ENCODE measurements around the gene ACSM3. TPM values are rescaled to one million over a fixed set of nuclear protein-coding genes. Genes with fewer than 3 reads are reported as not detected.
"Not testable (repeated sequence)": the region's sequence is repeated elsewhere in the genome, so short reads cannot be mapped to it uniquely, and the experiment has no call there.

Gene ACSM3, protein sequence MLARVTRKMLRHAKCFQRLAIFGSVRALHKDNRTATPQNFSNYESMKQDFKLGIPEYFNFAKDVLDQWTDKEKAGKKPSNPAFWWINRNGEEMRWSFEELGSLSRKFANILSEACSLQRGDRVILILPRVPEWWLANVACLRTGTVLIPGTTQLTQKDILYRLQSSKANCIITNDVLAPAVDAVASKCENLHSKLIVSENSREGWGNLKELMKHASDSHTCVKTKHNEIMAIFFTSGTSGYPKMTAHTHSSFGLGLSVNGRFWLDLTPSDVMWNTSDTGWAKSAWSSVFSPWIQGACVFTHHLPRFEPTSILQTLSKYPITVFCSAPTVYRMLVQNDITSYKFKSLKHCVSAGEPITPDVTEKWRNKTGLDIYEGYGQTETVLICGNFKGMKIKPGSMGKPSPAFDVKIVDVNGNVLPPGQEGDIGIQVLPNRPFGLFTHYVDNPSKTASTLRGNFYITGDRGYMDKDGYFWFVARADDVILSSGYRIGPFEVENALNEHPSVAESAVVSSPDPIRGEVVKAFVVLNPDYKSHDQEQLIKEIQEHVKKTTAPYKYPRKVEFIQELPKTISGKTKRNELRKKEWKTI
- total RNA-seq, result 8.7 TPM
- long read RNA-seq, transcript ACSM3-215 (2 exons, 3,311 nt), result major isoform, 12 of 16 reads
- long read RNA-seq, partial matches to known transcripts, result 0 of 16 reads
- long read RNA-seq, other reads (novel, unspliced or antisense), result 4 of 16 reads

DNA sequence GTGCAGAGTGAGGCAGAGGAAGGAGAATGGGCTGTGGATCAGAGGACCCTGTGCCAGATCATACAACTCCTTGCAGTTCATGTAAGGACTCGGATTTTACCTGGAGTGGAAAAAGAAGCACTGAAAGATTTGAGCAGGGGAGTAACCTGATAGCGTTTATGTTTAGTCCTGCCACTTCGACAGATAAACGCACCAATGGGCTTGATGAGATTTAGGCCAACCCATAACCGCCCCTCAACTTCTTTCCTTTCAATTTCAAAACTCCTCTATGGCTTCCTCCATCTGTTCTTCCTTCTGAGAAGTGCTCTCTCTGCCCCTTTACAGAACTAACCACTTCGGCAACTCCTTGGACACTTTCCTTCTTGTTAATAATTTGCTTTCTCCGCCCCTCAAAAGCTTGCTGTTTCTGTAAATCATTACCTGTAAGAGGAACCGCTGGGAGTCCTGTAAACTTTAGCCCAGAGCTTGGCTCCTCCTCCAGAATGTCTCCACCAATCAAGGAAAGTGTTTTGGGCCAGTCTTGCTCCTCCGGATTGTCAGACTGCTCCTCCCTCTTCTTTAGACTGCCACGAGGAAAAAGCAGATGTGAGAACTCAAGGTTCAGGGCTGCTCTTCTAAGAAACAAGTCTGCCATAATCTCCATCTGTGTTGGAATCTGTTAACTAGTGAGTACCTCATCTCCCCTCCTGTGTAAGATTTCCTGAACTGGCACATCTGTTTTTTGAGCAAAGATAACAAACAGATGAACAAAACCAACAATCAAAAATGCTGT, at the start of gene ACSM3:
Gene ACSM3, plus strand, starts transcription at position 554 of the 772 bp plus-strand sequence. CDS start 6,021 bp downstream, outside the sequence.
- intact Hi-C loops (cut with DNase I), result no loop called here
- DNase-seq, result no peak
- peak; percentile 95 for ATAC-seq (ENCODE audit: poor library complexity)

DNA sequence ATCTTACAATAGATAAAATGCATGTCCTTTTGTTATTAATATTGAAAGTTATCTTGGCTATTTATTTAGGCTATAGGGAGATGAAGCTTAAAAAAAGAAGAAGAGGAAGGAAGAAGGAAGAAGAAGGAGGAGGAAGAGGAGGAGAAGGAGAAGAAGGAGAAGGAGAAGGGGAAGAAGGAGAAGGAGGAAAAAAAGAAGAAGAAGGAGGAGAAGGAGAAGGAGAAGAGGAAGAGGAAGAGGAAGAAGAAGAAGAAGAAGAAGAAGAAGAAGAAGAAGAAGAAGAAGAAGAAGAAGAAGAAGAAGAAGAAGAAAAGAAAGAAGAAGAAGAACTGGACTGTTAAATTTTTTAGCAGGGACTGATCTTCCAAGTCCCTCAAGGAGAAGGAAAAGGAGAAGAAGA, 46.1 kb upstream of the ACSM3 start:
- ATAC-seq (ENCODE audit: poor library complexity); DNase-seq; intact Hi-C loops (cut with DNase I): not testable (repeated sequence)

DNA sequence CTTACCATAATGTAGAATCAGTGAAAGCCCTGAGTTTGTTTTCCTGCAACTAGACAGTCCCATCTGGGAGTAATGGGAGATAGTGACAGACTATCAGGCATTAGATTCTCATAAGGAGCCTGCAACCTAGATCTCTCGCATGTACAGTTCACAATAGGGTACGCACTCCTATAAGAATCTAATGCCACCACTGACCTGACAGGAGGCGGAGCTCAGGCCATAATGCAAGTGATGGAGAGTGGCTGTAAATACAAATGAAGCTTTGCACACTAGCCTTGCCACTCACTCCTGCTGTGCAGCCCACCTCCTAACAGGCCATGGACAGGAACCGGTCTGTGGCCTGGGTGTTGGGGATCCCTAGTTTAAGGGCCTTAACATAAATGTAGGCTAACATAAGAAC, 43.6 kb upstream of the ACSM3 start:
- ATAC-seq (ENCODE audit: poor library complexity), result no peak
- intact Hi-C loops (cut with DNase I), result no loop called here
- no peak for DNase-seq

DNA sequence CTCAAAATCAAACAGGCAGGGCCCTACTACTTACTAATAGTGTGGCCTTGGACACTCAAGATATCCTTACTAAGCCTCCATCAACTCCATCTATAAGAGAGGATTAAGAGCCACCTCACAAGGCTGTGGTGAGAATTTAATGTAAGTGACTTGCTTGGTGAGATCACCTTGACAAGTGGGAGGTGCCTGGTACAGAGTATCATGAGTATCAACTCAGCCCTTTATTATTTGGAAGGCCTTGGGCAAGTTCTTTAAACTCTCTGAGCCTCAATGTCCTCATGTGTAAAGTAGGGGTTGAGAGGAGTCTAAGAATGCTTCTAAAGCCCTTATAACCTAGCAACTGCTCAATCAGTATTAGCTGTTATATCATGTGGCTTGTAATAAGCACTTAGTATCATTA, 37.2 kb upstream of the ACSM3 start:
- ATAC-seq (ENCODE audit: poor library complexity) (no peak), DNase-seq (no peak)
- intact Hi-C loops (cut with DNase I), result no loop called here

DNA sequence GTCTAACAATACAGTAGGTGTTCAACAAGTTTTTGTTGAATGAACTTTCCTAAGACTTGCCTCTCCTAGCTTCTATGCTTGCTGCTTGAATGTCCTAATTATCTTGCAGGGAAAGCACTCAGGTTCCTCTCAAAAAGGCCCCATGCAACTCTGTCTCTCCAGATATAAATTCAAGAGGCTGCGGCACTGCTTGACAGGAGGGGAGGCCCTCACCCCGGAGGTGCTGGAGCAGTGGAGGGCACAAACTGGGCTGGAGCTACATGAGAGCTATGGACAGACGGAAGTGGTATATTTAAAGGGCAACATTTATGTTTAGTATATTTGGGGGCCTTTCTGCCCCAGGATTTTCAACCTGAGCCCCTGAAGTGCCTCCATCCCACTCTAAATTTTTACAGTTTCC, 36.6 kb upstream of the ACSM3 start:
- no peak for DNase-seq
- intact Hi-C loops (cut with DNase I), result no loop called here
- ATAC-seq (ENCODE audit: poor library complexity), result no peak

DNA sequence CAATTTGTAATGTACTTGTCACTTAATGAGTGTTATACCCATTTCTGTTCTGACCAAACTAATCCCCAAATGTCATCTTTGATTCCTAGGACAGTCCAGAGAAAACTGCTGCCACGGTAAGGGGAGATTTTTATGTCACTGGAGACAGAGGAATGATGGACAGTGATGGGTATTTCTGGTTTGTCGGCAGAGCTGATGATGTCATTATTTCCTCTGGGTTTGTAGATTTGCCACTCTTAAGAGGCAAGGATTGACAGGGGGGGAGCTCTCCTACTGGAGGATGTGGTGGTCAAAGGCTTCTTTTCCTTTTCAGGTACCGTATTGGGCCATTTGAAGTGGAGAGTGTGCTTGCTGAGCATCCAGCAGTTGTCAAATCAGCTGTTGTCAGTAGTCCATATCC, 34.7 kb upstream of the ACSM3 start:
- ATAC-seq (ENCODE audit: poor library complexity), result no peak
- DNase-seq, result no peak
- intact Hi-C loops (cut with DNase I), result no loop called here

DNA sequence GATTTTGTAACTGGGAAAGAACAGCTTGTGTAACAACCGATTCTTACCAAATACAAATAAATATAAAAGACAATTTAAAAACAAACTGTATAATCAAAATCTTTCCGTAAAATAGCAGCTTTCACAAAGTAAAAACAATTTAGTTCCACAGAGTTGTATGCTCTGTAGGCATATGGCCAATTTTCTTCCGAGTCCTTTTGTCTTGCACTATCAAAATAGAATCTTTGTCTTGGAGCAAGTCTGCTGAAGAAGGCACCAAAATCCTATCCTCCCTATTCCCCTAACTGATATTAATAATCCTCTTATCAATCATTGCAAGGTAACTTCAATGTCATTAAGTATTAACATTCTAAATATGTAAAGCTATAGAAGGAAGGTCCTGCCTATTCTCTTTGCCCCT, 29.8 kb upstream of the ACSM3 start:
- intact Hi-C loops (cut with DNase I), result no loop called here
- ATAC-seq (ENCODE audit: poor library complexity), result no peak
- DNase-seq, result no peak

DNA sequence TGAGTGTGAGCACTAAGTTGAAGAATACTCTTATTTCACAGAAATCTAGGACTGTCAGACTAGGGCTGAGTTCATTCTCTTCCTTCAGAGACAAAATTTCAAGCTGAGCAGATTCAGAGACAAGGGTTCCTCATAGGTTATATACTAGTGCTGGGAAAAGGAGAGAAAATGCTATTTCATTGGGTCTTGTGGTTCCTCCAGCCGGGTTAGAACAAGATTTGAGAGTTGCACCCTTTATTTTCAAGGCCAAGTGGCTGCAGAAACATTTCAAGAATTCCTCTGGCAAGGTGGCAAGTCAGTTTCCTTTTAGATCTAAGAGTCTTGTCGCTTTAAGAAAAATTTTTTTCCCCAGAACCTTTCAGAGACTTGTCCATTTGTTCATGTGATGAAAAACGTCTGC, 29.0 kb upstream of the ACSM3 start:
- no peak for ATAC-seq (ENCODE audit: poor library complexity)
- intact Hi-C loops (cut with DNase I), result no loop called here
- DNase-seq, result no peak

DNA sequence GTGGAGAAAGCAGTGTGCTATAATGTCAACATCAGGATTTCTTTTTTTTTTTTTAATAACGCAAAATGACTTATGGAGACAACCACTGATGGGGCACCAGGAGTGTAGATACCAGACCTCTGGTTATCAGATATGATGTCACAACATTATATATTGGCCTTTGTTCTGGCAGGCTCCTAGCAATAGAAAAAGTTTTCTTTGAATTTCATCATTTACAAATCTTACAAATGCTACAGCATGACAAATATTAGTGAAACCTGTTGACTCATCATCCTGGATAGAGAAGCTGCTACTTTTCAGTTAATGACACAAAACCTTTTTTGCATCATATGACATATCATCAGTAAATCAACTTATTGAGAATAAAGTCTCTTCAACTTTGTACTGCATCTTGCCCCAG, 28.3 kb upstream of the ACSM3 start:
- intact Hi-C loops (cut with DNase I), result no loop called here
- no peak for ATAC-seq (ENCODE audit: poor library complexity)

DNA sequence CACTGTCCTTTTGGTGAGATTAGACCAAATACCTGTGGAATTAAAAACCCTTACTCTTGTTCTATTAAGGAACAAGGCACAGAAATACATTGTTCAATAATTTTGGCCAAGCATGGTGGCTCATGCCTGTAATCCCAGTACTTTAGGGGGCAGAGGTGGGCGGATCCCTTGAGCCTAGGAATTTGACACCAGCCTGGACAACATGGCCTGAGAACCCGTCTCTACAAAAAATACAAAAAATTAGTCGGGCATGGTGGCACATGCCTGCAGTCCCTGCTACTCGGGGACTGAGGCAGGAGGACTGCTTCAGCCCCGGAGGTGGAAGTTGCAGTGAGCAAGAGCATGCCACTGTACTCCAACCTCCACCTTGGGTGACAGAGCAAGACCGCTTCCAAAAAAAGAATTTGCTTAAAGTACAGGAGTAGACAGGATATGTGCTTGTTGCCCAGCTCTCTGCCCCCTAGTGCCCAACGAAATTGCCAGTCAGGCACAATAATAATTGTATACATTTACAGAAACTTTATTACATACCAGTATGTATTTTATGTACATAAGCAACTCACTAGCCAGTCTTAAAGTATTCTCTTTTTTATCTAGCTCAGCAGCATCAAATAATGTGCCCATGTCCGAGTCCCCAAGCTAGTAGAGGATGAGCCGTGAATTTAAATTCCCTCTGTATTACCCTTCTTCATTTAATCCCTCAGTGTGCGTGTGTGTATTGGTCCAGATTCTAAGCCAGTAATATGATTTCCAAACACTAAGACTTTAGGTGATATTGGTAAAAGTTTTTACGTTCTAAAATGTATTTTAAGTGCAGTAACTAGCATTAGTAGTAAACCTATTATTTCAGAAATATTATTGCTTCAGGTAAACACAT, 23.6 kb upstream of the ACSM3 start:
- no peak for DNase-seq
- intact Hi-C loops (cut with DNase I), result no loop called here
- ATAC-seq (ENCODE audit: poor library complexity), result no peak

More for the DNA sequence above, 28.3 kb upstream of the ACSM3 start:
- DNase-seq, result no peak

DNA sequence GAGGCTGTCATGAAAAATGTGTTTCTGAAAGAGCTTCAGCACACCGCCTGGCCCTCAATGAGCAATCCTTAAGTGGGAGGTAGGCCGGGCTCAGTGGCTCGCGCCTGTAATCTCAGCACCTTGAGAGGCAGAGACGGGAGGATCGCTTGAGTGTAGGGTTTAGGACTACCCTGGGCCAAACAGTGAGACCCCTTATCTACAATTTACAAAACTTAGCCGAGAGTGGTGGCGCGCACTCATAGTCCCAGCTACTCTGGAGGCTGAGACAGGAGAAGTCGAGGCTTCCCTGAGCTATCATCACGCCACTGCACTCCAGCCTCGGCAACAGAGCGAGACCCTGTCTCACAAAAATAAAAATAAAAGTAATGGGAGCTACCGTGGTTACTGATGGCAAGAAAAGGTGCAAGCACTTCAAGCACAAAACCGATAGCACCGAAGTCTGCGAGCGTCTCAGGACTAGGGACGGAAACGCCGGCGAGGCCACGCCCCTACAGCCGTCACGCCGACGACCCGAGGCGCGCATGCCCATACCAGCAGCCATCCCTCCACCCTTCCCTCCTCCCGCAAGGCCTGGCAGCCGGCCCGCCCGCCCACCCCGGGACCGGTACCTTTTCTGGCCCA, 22.8 kb upstream of the ACSM3 start:
- ATAC-seq (ENCODE audit: poor library complexity) (peak; percentile 95), DNase-seq (peak; percentile 94)
- intact Hi-C loops (cut with DNase I), result no loop called here

DNA sequence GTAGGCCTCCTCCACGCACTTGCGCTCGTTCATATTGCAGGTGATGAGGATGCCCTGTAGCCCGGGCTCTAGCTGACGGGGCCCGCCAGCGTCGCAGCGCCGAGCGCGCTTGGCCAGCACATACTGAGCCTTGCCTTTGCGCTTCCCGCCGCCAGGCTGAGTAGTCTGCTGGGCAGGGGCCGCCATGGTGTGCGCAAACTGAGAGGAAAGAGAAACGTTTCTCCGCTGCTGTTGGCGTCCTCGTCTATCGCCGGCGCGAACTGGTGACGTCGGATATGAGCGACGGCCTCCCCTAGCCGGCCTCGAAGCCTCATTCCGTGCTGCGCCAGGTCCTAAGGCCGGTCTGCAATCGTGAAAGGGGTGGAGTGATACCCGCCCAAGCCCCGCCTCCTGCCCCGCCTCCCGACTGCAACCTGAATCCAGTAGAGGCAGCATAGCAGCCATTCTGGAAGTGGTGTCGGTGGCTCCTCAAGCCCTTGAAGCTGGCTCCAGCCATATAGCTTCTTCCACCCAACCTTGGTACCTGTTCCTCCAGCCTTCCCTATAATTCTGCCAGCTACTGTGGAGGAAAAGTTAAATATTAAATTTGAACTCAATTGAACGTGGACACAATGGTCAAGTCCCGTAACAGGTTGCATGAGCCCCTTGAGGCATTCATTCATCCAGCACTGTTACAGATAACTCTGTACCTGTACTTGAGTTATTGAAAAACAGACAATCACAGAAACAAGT, 22.1 kb upstream of the ACSM3 start, which contains the start of gene THUMPD1:
Gene THUMPD1, minus strand, starts transcription at position 265 of the 732 bp plus-strand sequence. Its CDS starts 79 bp downstream, at position 186.
- peak; percentile 98 for DNase-seq
- intact Hi-C loops (cut with DNase I), result no loop called here
- peak; percentile 96 for ATAC-seq (ENCODE audit: poor library complexity)

DNA sequence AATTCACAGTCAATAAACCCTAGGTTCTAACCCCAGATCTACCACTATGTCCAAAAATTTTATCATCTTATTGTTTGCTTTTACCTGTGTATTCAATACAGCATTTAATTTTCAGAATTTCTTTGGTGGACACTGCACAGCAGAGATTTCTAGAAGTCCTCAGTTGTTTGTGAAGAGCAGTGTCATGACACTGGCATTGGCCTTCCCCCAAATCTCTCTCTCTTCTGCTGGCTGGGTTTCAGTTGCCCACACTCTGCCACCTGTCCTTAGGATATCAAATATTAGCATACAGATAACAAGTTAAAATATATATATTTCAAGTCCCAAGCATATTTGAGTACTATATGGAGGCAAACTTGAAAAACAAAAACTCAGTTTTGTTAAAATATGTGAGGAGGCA, 20.2 kb upstream of the ACSM3 start:
- no peak for DNase-seq
- no peak for ATAC-seq (ENCODE audit: poor library complexity)
- intact Hi-C loops (cut with DNase I), result no loop called here

DNA sequence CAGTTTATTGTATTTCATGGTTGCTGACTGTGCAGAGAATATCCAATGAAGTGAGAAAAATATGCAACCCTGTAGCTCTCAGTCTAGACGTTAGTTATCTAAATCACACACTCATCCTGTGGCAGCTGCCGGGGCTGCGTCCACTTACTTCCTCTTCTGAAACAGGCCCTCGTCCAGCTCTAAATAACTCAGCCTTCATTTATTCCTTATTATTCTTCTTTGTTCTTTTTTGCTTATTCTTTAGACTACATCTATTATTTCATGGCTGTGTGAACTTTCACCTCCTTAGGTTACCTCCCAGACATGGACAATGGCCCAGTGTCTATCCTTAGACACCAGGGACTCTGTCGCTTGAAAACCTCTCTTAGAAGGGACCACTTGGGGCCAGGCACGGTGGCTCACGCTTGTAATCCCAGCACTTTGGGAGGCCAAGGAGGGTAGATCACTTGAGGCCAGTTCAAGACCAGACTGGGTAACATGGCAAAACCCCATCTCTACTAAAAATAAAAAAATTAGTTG, 18.8 kb upstream of the ACSM3 start:
- intact Hi-C loops (cut with DNase I), result no loop called here
- ATAC-seq (ENCODE audit: poor library complexity), result no peak
- DNase-seq, result peak; percentile 57

DNA sequence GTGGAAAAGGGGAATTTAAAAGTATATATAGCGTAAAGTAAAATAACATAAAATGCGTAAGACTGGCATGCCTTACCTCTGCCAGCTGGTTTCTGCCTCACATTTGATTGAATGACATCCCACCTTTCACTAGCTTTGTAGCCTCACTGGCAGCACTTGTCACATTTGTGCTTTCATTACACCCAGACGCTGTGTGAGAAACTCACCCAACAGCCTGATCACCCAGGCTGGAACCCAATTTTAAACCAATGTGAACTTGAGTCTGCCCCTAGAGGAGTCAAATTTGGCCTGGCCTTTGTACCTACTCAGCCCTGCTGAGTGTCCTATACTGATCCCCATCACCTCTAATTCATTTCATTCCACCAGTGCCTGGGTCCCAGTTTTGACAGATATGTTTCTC, 17.4 kb upstream of the ACSM3 start:
- DNase-seq, result no peak
- ATAC-seq (ENCODE audit: poor library complexity), result no peak
- intact Hi-C loops (cut with DNase I), result no loop called here

DNA sequence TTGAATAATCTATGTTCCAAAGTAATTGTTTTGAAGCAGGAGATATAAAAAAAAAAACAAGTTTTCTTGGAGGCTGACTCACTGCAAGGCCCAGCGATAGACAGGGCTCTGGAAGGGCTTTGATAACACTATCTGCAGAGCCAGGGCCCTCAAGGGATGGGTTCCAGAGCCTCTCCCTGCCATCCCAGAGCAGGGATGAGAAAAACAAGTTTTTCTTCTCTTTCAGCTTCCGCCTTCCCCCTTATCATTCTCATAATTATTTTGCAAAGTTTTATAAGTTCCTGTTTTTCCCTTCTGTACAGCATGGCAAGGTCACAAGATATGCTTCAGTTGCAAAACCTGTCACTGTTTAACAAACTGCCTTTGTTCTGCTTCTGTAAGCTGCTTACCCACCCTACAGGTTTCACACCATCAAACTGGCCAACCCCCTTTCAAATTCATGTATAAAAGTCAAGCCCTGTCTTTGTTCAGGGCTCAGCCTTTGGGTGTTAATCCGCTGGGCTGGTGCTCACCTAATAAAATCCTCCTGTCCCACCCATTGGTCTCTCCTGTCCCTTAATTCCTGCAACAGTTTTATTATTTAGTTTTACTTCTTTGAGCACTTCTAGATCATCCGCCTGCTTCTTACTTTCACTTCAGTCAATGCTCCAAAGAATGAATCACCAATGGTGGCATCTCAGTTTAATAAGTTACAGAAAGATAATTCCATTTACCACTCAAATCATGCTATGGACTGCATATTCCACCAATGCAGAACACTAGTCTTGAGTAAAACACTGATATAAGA, 16.6 kb upstream of the ACSM3 start:
- no peak for ATAC-seq (ENCODE audit: poor library complexity)

More for the DNA sequence above, 16.6 kb upstream of the ACSM3 start:
- intact Hi-C loops (cut with DNase I), result no loop called here
- no peak for DNase-seq

All from Right ventricle myocardium superior (tissue), 1 donor.